OCI-M2 (cell line): ENCODE measurements around the gene LYPD4.

ENCODE experiments used
- DNase-seq: peaks from one replicate; lab custom pipeline; 2025; ENCODE audit not compliant: unreplicated experiment; lab: John Stamatoyannopoulos, UW

The LYPD4 gene, protein sequence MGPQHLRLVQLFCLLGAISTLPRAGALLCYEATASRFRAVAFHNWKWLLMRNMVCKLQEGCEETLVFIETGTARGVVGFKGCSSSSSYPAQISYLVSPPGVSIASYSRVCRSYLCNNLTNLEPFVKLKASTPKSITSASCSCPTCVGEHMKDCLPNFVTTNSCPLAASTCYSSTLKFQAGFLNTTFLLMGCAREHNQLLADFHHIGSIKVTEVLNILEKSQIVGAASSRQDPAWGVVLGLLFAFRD

DNA sequence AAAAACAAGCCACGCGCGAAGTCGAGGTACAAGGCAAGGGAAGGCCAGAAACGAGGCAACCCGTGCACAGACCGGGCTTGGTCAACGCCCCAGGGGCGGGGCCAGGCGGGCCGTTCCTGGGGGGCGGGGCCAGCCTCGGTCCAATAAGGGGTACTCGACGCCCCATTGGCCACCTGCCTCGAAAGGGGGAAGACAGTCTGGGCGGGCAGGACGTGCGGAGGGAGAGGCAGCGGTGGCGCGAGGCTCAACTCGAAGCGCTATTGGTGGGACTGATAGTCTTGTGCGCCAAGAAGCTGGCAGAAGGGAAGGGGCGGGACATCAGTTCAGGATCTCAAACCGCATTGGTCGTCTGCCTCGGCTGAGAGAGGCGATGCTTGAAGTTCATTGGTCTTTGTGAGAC is at the start of gene LYPD4:
Gene LYPD4 (minus strand): TSS at position 83 of the 400 bp plus-strand sequence. CDS start 5,398 bp downstream, outside the sequence.
- no peak for DNase-seq

DNA sequence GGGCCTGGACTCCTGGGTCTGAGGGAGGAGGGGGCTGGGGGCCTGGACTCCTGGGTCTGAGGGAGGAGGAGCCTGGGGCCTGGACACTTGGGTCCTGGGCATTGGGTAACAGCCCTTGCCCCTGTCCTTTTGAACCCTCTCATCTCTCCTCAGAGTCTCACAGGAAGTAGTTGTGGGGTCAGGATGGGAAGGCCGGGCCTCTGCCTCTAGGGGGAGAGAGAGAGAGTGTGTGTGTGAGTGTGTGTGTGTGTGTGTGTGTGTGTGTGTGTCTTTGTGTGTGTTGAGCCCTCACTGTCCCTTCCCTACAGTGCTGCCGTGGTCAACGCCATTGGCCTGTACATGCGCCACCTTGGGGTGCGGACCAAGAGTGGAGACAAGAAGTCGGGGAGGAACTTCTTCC is 49.4 kb upstream of the LYPD4 start:
- DNase-seq, result no peak

DNA sequence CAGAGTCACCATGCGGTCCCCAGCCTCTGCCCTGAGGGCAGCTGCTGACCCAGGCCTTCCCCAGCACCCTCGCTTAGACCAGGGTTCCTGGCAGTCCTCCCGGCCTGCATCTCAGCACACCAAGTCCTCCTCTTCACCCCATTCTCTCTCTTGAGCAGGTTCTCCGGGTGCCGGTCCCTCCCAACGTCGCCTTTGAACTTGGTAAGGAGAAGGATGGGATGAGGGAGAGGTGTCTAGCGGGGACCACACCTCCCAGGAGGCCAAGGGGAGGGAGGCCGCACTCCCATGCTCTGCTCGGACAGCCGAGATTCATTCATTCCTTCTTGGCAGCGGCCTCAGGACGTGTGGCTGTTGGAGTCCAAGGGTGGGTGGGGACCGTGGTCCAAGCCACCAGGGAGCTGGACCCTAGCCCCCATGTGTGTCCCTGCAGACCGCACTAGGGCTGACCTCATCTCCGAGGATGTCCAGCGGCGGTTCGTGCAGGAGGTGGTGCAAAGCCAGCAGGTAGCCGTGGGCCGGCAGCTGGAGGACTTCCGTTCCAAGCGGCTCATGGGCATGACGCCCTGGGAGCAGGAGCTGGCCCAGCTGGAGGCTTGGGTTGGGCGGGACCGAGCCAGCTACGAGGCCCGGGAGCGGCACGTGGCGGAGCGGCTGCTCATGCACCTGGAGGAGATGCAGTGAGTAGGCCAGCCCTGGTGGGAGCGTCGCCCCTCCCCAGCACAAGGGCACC is 47.9 kb upstream of the LYPD4 start:
- DNase-seq, result no peak

DNA sequence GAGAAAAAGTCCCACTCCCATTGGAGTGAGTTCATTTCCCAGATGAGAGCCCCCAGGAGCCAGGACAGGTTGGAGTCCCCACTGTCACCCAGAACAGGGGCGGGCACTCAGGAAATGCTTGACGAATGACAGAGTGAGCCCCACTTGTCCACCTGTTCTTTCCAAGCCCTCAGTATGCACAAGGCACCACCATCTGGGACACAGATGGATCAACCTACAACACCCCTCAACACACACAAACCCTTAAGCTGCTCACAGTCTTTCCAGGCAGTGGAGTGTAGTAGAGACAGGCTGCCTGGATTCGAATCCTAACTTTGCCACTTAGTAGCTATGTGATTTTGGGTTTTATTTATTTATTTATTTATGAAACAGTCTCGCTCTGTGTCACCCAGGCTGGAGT is 46.5 kb upstream of the LYPD4 start:
- no peak for DNase-seq

DNA sequence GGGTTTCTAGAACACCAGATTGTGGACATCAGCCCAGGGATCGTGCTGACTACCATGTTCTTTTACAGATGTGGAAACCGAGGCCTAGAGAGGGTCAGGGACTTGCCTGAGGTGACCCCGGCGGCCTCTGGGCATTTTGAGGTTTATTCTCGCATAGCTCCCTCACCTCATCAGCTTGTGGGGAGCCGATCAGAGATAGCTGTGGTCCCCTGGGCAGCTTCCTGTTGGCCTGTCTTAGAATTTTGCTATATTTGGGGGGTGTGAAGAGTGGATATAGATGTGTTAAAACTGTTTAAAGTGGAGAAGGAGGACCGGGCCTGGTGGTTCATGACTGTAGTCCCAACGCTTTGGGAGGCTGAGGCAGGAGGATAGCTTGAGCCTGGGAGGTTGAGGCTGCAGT is 45.4 kb upstream of the LYPD4 start:
- DNase-seq, result no peak

DNA sequence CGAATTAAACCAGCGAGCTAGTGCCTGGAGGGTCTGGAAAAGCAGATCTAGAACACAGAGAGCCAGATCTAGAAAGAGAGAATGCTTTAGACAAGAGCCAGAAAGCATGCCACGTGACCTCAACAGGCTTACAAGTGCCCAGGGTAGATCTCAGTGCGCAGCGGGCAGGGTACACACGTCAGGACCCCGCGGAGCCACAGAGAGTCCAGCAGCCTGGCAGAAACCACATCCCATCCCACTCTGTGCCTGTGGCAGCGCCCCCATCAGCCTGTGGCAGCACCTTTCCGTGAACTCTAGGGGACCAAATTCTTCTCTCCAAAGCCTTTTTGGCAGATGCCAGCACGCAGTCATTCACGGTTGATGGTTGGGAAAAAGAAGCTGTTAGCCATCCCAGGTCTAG is 44.4 kb upstream of the LYPD4 start:
- DNase-seq, result no peak

DNA sequence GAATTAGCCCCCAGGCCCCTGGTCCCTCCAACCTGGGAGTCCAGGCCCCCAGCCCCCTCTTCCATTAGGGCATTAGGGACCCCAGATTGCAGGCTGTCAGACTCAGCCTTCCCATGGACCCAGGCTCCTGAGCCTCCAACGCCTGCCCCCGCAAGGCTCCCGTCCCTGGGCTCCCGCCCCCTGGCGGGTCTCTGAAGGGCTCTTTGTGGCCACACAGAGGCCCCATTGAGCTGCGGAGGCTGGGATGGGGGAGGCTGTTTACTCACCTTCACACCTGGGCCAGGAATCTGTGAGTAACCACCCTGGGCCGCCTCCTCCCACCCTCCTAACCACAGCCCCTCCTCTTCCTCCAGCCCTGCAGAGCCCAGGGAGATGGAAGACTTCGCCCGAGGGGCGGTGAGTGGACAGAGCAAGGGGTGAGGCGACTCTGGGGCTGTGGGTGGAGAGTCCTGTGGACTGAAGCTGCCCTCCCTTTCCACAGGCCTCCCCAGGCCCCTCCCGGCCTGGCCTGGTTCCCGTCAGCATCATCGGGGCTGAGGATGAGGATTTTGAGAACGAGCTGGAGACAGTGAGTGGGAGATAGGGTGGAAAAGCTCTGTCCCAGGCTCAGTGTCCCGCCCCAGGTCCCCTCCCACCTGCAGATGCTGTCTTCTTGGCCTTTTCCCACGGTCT is 43.4 kb upstream of the LYPD4 start:
- no peak for DNase-seq

DNA sequence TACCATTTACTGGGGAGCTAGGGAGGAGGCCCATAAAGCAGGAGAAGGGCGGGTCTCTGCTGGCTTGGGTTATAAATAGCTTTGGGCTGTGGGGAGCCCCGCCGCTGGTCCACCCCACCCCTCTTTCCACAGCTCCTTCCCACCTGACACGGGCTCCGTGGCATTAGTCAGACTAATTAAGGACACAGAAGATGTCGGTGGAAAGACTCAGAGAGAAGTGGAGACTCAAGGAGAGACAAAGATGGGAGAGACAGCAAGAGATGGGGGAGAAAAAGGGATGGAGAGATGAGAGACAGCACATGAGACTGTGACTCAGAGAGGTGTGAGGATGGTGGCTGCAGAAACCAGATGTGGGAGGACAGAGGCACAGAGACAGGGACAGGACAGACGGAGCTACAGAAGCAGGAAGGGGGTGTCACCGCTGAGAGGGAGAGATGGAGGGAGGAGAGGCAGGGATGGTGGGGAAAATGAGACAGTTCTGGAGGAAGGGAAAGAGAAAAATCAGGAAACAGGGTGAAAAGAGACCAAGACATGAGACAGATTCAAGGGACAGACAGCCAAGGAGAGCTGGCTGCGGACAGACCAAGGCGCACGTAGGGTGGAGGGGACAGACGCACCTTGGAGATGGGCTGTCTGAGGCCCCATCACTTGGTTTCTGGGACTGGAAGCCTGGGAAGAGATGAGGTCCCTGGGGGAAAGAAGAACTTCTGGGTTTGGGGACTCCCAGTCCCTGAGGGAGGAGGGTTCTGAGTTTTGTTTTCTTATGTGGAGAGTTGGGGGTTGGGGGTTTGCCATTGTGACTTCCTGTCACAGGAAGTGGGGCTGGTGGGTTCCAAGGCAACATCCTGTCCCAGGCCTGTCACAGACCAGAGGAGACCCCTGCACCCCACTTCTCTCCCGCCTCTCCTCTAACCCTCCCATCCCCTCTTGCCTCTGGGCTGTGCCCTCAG is 42.6 kb upstream of the LYPD4 start:
- DNase-seq, result no peak

DNA sequence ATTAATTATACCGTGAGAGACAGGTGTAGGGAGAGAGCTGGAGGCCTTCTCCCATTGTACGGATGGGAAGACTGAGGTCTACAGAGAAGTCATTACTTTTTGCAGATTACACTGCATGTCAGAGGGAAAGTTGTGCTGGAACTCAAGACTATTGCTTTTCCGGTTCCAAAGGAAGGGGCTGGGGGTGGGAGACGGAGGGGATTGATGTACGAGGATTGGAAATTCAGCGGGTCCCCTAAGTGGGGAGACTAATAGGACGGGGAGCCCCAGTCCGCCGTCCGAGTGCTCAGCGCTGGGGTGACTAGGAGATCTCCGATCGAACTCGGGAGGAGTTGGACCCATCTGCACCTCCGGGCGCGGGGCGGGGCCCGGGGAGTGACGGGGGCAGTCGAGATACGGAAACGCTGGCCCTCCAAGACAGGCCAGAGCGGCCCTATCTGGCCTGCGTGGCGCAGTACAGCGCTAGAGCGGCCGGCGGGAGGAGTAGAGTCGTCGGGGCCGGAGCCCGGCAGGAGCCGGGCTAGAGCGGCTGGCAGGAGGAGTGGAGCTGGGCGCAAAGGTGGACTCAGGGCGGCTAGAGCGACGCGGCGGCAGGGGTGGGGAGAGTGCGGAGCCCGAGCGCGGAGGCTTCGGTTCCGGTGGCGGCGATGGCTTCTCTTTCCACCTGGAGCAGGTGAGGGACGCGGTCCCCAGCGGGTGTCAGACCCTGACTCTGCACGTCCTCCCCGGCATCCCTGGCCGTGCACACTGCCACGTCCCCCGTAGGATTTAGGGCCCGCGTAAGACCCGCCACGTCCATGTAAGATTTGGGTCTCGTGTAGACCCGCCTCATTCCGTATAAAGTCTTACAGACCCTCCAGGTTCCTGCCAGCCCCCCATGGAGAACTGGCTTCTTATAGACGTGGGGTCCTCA is 39.6 kb upstream of the LYPD4 start:
- DNase-seq, result peak; percentile 65

DNA sequence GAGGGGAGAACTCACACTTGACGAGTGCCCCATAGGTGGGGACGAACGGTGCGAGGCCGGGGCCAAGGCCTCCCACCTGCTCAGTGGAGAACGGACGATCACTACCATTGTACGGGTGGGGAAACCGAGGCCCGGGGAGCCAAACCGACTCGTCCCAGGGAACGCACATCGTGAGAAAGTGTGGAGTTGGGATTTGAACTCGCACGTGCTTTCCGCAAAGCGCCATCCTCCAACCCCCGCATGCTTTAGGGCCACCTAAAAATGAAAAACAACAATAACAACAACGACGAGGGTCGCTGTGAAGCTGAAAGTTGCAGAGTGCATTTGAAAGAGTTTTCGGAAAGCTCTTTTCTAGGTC is 39.0 kb upstream of the LYPD4 start:
- no peak for DNase-seq

DNA sequence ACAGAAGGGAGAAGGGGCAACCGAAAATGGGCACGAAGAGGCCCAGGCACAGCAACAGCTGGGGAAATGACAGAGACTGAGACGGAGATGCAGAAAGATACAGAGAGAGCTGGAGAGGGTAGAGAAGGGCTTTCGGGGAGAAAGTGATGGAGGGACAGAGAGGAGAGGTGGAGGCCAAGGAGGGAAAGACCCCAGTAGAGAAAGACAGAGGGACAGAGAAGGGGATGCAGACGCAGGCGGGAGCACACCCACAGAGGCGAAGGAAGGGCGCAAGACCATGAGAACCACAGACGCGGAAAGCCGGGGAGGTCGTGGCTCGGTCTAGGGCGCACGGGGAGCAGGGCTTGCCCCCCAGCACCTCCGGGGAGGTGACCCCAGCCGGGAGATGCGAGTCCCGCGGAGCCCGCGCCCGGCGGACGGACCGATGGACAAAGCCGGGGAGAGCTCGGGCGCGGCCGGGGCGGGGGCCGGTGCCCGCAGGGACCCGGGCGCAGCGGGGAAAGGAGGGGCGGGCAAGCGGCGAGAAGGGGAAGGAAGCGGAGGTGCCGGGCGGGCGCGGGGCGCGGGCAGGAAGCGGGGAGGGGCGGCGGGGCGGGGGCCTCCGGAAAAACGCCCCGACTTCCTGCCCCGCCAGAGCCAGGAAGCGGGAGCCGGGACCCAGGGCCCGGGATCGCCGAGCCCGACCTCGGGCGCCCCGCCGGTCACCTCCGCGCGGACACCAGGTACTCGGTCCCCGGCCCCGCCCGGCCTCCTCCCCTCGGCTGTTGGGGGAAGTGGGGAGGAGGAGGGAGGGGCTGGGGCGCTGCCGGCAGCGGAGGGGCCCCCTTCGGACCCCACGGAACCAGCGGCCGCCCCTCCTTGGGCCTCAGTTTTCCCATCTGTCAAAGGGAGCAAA is 38.3 kb upstream of the LYPD4 start, which contains the start of gene ARHGEF1:
Gene ARHGEF1 (plus strand): TSS at position 617 of the 895 bp plus-strand sequence. CDS start 4,899 bp downstream, outside the sequence.
- no peak for DNase-seq

DNA sequence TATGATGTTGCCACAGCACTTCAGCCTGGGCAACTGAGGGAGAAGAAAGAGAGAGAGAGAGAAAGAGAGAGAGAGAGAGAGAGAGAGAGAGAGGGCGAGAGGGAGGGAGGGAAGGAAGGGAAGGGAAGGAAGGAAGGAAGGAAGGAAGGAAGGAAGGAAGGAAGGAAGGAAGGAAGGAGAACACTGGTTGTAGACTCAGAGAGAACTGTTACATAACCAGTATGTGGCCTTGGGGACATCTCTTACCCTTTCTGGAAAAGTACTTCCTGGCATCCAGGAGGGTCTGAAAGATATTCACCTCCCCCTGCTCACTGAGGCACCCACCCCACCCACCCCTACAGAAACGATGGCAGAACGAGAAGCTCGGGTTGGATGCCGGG is 35.8 kb upstream of the LYPD4 start:
- DNase-seq, result no peak

DNA sequence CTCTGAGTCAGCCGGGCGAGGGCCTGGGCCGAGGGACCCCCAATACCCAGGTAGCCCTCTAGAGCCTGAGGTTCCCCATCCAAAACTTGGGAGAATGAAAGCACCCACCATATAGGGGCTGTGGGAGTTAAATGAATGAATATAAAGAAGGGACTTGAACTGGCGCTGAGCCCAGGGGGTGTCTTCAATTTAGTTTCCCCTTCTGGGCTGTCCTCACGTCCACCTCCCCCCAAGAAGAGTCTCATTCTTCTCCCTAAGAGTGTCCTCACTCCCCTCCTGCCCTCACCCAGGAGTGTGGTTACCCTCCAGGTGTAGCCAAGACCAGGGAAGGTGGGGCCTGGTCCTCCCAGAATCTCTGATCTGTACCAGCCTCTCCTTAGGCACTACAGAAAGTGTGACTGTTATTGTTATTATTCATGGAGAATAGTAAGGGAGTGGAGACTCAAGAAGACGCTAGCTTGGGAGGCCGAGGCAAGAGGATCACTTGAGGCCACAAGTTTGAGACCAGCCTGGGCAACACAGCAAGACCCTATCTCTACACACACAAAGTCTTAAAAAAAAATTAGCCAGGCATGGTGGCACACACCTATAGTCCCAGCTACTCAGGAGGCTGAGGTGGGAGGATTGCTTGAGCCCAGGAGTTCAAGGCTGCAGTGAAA is 35.3 kb upstream of the LYPD4 start:
- DNase-seq, result no peak

DNA sequence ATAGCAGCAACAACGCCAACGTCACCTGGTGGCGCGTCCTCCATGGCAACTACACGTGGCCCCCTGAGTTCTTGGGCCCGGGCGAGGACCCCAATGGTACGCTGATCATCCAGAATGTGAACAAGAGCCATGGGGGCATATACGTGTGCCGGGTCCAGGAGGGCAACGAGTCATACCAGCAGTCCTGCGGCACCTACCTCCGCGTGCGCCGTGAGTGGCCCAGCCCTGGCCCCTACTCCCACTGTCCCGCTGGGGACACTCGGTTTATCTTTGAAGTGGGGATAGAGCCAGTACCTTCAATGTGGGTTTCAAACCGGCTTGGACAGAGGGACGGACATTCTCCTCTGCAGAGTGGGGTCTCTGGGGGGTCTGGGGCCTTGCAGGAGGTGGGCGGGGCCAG is 34.6 kb upstream of the LYPD4 start:
- no peak for DNase-seq

DNA sequence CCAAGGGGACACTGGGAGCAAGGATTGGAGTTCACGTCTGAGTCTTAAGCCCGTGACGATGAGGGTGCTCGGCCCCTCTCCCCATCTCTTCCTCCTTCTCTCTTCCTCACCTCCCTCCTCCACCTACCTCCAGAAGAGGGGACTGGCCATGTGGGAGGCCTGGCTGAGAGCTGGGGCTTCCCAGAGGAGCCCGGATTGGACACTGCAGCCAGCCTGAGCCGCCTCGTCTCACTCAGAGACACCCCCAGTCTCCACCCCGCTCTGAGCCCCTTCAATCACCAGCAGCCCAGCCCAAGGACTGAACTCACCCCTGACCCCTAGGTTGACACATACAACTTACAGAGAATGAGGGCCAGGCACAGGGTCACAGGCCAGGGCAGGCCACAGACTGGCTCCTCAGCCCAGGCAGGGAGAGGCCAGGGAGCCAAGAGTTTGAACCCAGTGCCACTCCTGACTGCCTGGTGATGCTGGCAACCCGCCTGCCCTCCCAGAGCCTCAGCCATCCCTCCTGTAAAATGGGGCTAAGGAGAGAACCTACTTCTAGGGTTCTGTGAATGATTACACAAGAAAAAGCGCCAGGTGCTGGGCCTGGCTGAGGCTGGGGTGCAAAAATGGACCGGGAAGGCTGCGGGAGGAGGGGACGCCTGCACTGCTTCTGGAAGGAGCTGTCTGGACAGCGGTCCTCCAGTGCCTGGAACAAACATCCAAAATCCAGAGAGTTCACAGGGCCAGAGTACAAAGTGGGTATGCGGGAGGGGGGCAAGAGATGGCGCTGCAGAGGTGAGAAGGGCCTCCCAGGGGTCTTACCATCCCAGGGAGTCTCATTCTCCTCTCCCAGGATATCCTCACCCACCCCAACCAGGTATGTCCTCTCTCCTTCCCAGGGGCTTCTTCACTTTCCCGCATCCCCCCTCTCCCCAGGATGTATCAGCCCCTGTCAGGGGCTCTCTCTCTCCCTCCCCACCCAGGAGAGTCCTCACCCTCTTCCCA is 33.7 kb upstream of the LYPD4 start:
- no peak for DNase-seq

DNA sequence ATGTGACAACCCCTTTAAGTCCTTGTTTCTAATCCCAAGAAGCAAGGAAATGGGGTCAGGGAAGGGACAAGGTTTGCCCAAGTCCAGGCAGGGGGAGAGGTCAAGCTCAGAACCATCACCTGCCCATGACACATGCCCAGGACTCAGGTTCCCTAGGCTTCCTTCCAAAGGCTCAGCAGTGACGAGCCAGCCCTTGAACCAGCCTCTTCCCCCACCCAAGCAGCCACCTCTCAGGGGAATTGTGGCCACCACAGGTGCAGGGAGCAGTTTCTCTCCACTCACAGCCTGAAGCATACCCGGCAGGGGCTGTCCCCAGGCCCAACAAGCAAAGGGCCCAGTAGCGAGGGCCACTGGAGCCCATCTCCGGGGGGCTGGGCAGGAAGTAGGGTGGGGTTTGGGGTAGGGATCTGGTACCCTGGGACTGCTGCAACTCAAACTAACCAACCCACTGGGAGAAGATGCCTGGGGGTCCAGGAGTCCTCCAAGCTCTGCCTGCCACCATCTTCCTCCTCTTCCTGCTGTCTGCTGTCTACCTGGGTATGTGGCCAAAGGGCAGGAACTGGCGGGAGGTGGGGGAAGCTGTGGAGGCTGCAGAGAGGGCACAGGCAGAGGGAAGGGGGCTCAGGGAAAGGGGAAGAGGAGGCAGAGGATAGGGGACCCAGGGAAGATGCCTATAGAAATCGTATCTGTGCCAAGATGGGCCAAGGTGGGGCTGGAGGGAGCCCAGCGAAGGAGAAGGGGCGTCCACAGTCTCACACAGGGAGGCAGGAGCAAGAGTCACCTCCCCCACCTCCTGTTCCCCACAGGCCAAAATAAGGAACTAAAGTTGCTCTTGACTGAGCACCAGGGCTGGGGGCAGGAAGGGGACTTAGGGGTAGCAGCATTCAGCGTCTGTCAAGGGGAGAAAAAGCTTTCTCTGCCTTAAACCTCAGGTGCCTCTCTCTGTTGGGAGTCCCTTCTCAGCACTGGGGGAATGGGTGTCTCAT is 32.7 kb upstream of the LYPD4 start, which contains the start of gene CD79A:
Gene CD79A (plus strand): TSS at position 433 of the 986 bp plus-strand sequence. CDS start 26 bp downstream, at position 459.
- DNase-seq, result no peak
